Measurements from ENCODE around the gene PCBP3.
A peak's percentile ranks its signal among the peaks of the same experiment; 100 is the strongest.

Gene PCBP3

GRCh38 chr21:45763074-45763473, 119.5 kb downstream of the PCBP3 start:
- no peak for DNase-seq (ENCODE audit: low spot score)
- TF ChIP-seq, protein P1, sequence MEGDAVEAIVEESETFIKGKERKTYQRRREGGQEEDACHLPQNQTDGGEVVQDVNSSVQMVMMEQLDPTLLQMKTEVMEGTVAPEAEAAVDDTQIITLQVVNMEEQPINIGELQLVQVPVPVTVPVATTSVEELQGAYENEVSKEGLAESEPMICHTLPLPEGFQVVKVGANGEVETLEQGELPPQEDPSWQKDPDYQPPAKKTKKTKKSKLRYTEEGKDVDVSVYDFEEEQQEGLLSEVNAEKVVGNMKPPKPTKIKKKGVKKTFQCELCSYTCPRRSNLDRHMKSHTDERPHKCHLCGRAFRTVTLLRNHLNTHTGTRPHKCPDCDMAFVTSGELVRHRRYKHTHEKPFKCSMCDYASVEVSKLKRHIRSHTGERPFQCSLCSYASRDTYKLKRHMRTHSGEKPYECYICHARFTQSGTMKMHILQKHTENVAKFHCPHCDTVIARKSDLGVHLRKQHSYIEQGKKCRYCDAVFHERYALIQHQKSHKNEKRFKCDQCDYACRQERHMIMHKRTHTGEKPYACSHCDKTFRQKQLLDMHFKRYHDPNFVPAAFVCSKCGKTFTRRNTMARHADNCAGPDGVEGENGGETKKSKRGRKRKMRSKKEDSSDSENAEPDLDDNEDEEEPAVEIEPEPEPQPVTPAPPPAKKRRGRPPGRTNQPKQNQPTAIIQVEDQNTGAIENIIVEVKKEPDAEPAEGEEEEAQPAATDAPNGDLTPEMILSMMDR (IDR thresholded peaks at IDR 0.05; ENCODE audit: extremely low read depth, missing control alignments) = no peak

GRCh38 chr21:45763506-45763905, 120.0 kb downstream of the PCBP3 start:
- DNase-seq (ENCODE audit: low spot score) = no peak
- TF ChIP-seq, protein P1 (IDR thresholded peaks at IDR 0.05; ENCODE audit: extremely low read depth, missing control alignments) = no peak

DNA sequence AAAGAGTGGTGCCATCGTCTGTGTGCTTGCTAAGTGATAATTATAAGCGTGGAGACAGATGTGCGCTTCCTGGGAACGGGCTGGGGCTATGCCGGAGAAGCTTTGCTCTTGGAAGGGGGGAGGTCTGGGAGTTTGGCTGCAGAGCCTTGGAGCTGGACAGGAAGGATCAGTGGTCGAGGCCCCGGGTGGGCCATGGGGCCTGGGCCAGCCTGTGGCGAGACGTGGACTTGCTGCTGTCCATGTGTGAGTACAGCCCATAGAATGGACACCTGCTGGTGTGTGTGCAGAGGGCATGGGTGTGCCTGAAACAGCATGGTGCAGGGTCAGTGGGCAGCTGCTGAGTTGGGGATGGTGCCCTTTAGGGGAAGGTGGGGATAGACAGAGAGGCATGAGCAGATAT, 121.3 kb downstream of the PCBP3 start:
- TF ChIP-seq, protein P1 (IDR thresholded peaks at IDR 0.05; ENCODE audit: extremely low read depth, missing control alignments) = no peak

DNA sequence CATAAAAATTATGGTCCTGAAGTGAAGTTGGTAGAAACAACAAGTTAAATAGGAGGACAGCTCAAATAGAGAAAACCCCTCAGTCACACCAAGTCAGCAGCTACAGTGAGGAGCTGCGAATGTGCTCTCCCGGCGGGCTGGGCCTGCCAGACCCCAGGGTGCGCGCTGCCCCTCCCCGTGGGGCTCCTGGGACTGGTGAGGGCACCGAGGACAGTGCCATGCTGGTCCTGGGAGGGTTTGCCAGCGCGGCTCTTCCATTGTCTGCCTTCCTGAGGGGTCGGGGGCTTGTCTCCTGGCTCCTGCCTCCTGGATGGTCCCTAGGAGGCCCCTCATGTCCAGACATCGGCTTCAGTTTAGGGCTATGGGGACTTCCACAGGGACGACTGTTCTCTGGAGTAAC, 121.8 kb downstream of the PCBP3 start:
- DNase-seq (ENCODE audit: low spot score) = no peak
- TF ChIP-seq, protein P1 (IDR thresholded peaks at IDR 0.05; ENCODE audit: extremely low read depth, missing control alignments) = no peak

More for the DNA sequence above, 121.3 kb downstream of the PCBP3 start:
- DNase-seq (ENCODE audit: low spot score) = peak; percentile 7

GRCh38 chr21:45766055-45766454, 122.5 kb downstream of the PCBP3 start:
- TF ChIP-seq, protein P1 (IDR thresholded peaks at IDR 0.05; ENCODE audit: extremely low read depth, missing control alignments) = no peak

DNA sequence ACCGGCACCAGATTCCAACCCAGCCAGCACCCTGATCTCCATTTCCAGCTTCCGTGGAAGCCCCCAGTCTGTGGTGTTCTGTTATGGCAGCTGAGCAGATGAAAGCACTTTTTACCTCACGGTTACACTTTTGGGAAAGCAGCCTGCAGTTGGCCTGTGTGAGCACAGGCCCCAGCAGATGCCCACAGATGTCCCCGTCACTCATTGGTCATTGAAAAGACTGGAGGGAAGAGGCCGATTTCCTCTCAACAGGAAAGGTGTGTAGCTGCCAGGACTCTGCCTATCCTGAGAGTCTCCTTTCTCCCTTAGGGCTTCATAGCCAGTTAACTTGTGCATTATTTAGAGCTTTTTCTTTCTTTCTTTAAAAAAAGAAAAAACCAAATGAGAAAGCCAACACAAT, 123.0 kb downstream of the PCBP3 start:
- TF ChIP-seq, protein P1 (IDR thresholded peaks at IDR 0.05; ENCODE audit: extremely low read depth, missing control alignments) = no peak
- no peak for DNase-seq (ENCODE audit: low spot score)

More at GRCh38 chr21:45766055-45766454, 122.5 kb downstream of the PCBP3 start:
- no peak for DNase-seq (ENCODE audit: low spot score)

GRCh38 chr21:45767071-45768006, 123.8 kb downstream of the PCBP3 start:
- TF ChIP-seq, protein P1 (IDR thresholded peaks at IDR 0.05; ENCODE audit: extremely low read depth, missing control alignments) = no peak
- no peak for DNase-seq (ENCODE audit: low spot score)
